ENCODE data around the gene LSM10.

- TF ChIP-seq POLR2AphosphoS5 (IDR thresholded peaks at IDR 0.05; ENCODE audit: low read depth, low read length) = no peak
- TF ChIP-seq TAF1 (IDR thresholded peaks at IDR 0.05; ENCODE audit: borderline replicate concordance, insufficient read depth, low read length) = no peak
- no peak for TF ChIP-seq REST (IDR thresholded peaks at IDR 0.05; ENCODE audit: insufficient read depth in 1 of 2, low read depth in 2 of 2, low read length in 2 of 2)
- TF ChIP-seq SIN3A (IDR thresholded peaks at IDR 0.05; ENCODE audit: borderline replicate concordance, insufficient read depth, low read length) = no peak
- no peak for TF ChIP-seq FOXP2 (optimal IDR thresholded peaks at IDR 0.05; ENCODE audit: borderline replicate concordance, extremely low read depth, extremely low read length, insufficient read depth)
These were observed 47.9 kb downstream of the LSM10 start for GRCh38 chr1:36349839-36350238.

Measured in PFSK-1 (cell line).